ENCODE results near the gene CNP. TPM values are rescaled to one million over a fixed set of nuclear protein-coding genes. Genes with fewer than 3 reads are reported as not detected.

CNP gene
- total RNA-seq, 1 experiment from 2014 or later: 51.2 TPM

DNA sequence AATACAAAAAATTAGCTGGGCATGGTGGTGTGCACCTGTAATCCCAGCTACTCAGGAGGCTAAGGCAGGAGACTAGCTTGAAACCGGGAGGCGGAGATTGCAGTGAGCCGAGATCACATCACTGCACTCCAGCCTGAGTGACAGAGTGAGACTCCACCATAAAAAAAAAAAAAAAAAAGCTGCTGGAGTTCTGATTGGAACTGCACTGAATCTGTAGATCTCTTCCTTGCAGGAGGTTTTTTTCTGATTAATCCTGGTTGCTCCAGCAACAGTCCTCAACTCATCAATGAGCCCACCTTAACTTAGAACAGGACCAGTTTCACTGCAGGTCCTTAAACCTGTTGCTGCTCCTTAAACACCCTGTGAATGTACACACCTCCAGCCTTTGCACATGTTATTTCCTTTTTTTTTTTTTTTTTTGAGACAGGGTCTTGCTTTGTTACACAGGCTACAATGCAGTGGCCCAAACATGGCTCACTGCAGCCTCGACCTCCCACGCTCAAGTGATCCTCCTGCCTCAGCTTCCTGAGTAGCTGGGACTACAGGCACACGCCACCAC, 37.8 kb upstream of the CNP start:
- intact Hi-C loops (cut with micrococcal nuclease): no loop called here
- no peak overlapping the region for H3K4me3 ChIP-seq (replicated peaks in 1 of 2; ENCODE audit: low read depth in 1 of 2, low read length in 2 of 2)
- no peak for TF ChIP-seq EZH2 (IDR thresholded peaks at IDR 0.05)
- TF ChIP-seq, protein P1, sequence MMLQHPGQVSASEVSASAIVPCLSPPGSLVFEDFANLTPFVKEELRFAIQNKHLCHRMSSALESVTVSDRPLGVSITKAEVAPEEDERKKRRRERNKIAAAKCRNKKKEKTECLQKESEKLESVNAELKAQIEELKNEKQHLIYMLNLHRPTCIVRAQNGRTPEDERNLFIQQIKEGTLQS (IDR thresholded peaks at IDR 0.05): no peak
- TF ChIP-seq ELF1 (IDR thresholded peaks at IDR 0.05; ENCODE audit: borderline replicate concordance, low read depth): no peak
- TF ChIP-seq ZFX (IDR thresholded peaks at IDR 0.05): no peak
- TF ChIP-seq JUND (IDR thresholded peaks at IDR 0.05): no peak
- TF ChIP-seq FOSL1 (IDR thresholded peaks at IDR 0.05; ENCODE audit: low read depth): no peak
- ChIA-PET CTCF (interaction anchor here (0.8 to 1.3 kb wide), 2 partner anchors 9 to 233 kb away, joined by 3 read pairs; no protein-coding TSS in a partner anchor), RAD21 (ENCODE audit: low non-redundant PET in 1 of 2, low total read pairs in 2 of 2, uncharacterized antibody in 2 of 2, unreplicated experiment in 2 of 2) (interaction anchor here in 1 of 2 experiments (0.6 kb wide), 1 partner anchor 268 kb away, joined by 3 read pairs; no protein-coding TSS in a partner anchor), POLR2A (interaction anchor here (4.8 kb wide), 1 partner anchor 10 kb away, joined by 38 read pairs; the partner anchor contains the start of gene ACLY)
- no peak for DNase-seq (ENCODE audit: low read depth, low spot score)
- no peak overlapping the region; the same call in 1 of the 2 replicates for H3K9ac ChIP-seq (ENCODE audit: low read length)
- no peaks in the 10 kb centered on the region for H3K27me3 ChIP-seq (ENCODE audit: insufficient read depth, low read length)
- no TSS peak for BruUV-seq (replicated peaks)
- peak overlapping the region; percentile 93 for H3K4me2 ChIP-seq (ENCODE audit: low read length)
- H3K27ac ChIP-seq (ENCODE audit: low read depth, low read length): no peak overlapping the region
- H4K20me1 ChIP-seq (ENCODE audit: insufficient read depth): no peaks in the 10 kb centered on the region
- H3K9me2 ChIP-seq (ENCODE audit: insufficient read depth): no peaks in the 10 kb centered on the region
- no peak for ATAC-seq
- no peaks in the 10 kb centered on the region for H3K79me2 ChIP-seq (ENCODE audit: insufficient read depth, low read length)
- peaks cover 3 to 18% of the 10 kb centered on the region in 2 experiments; a peak in 2 of 4 replicates for H3K4me1 ChIP-seq (ENCODE audit: control insufficient read depth in 1 of 2, insufficient read depth in 2 of 2, low read length in 2 of 2)
- no peaks in the 10 kb centered on the region for H3K36me3 ChIP-seq (ENCODE audit: control insufficient read depth in 1 of 2, insufficient read depth in 2 of 2, low read length in 2 of 2)
- H3K9me3 ChIP-seq (ENCODE audit: control insufficient read depth in 1 of 2, insufficient read depth in 1 of 2, low read depth in 1 of 2, low read length in 2 of 2): no peaks in the 10 kb centered on the region
- H2AFZ ChIP-seq (ENCODE audit: low read depth, low read length, poor library complexity, severe bottlenecking): no peak overlapping the region

DNA sequence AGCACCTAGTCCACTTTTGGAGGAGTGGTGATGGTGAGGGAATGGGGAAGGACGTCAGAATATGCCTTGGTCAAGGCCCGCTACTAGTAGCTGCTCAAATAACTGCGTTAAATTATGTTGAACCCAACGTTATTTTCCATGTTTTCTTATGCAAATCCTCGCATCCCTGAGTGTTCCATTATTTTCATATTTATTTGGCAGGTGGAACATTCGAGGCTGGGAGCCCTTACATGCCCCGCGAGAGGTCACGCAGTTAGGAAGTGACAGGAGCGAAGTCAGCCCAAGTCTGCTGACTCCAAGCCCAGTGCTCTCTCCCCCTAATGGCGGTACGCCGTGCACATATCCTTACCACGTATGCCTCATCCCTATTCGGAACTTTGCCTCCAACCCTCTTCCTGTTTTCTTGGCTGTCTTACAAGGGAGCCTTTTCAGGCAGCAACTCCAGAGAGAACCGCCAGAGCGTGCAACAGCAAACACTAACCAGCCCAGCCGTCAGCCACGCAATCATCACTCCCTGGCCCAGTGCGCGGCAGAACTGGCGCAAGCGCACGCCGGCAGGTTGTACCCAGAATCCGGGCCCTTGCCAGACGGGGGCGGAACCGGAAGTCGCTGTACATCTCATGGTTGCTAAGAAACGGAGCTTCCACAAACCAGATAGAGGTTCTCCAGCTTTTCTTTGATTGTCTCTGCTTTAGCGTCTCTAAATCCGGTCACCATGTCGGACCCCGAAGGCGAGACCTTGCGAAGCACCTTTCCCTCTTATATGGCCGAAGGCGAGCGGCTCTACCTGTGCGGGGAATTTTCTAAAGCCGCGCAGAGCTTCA, 36.4 kb upstream of the CNP start, which contains the start of gene ODAD4:
ODAD4 (plus strand) TSS at position 609 of the 824 bp plus-strand sequence; CDS start at position 716, 107 bp downstream.
- RAD21 ChIA-PET (ENCODE audit: low non-redundant PET in 1 of 2, low total read pairs in 2 of 2, uncharacterized antibody in 2 of 2, unreplicated experiment in 2 of 2): interaction anchor here in 1 of 2 experiments (1.2 kb wide), 1 partner anchor 29 kb away, joined by 4 read pairs; no protein-coding TSS in a partner anchor
- TF ChIP-seq POLR2AphosphoS5 (IDR thresholded peaks at IDR 0.05; ENCODE audit: low read depth, low read length) (peak; percentile 97), ZNF274 (IDR thresholded peaks at IDR 0.05; ENCODE audit: low read depth, low read length) (no peak), EZH2 (IDR thresholded peaks at IDR 0.05) (no peak), EZH2phosphoT487 (IDR thresholded peaks at IDR 0.05; ENCODE audit: borderline replicate concordance) (no peak), SRF (IDR thresholded peaks at IDR 0.05; ENCODE audit: low read depth) (peak; percentile 66; the same call in 1 of the 2 replicates), FOSL1 (IDR thresholded peaks at IDR 0.05; ENCODE audit: low read depth) (no peak), TCF7L2 (IDR thresholded peaks at IDR 0.05; ENCODE audit: borderline replicate concordance, extremely low read depth, insufficient read depth, insufficient read length) (peak; percentile 52), POLR2A (IDR thresholded peaks at IDR 0.05; ENCODE audit: borderline replicate concordance, extremely low read depth, insufficient read depth, insufficient read length) (peak; percentile 92), EGR1 (IDR thresholded peaks at IDR 0.05; ENCODE audit: low read depth) (peak; percentile 92), ZFX (IDR thresholded peaks at IDR 0.05) (no peak), YY1 (IDR thresholded peaks at IDR 0.05; ENCODE audit: extremely low read depth, insufficient replicate concordance, low read depth, low read length) (peak; percentile 71), CEBPB (IDR thresholded peaks at IDR 0.05; ENCODE audit: low read depth) (no peak; the same call in 1 of the 2 replicates), SIN3A (IDR thresholded peaks at IDR 0.05; ENCODE audit: low read depth) (peak; percentile 90)
- TF ChIP-seq, protein P2, sequence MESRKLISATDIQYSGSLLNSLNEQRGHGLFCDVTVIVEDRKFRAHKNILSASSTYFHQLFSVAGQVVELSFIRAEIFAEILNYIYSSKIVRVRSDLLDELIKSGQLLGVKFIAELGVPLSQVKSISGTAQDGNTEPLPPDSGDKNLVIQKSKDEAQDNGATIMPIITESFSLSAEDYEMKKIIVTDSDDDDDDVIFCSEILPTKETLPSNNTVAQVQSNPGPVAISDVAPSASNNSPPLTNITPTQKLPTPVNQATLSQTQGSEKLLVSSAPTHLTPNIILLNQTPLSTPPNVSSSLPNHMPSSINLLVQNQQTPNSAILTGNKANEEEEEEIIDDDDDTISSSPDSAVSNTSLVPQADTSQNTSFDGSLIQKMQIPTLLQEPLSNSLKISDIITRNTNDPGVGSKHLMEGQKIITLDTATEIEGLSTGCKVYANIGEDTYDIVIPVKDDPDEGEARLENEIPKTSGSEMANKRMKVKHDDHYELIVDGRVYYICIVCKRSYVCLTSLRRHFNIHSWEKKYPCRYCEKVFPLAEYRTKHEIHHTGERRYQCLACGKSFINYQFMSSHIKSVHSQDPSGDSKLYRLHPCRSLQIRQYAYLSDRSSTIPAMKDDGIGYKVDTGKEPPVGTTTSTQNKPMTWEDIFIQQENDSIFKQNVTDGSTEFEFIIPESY (IDR thresholded peaks at IDR 0.05; ENCODE audit: extremely low read depth, insufficient replicate concordance, low read length): no peak

More for the DNA sequence above, 36.4 kb upstream of the CNP start, which contains the start of gene ODAD4:
- H3K4me2 ChIP-seq (ENCODE audit: low read length): peak within 1 kb of the TSS; percentile 93
- ChIA-PET CTCF (interaction anchor here (0.8 to 1.3 kb wide), 6 partner anchors 11 to 234 kb away, joined by 3 to 5 read pairs (median 3); partner anchors contain the start of genes ACLY and JUP), POLR2A (interaction anchor here (0.5 to 4.8 kb wide), 9 partner anchors 11 to 151 kb away, joined by 3 to 38 read pairs (median 4); partner anchors contain the start of genes ACLY and JUP)
- H3K4me3 ChIP-seq (replicated peaks in 1 of 2; ENCODE audit: low read depth in 1 of 2, low read length in 2 of 2): peak within 1 kb of the TSS; percentile 67 to 78
- H3K9ac ChIP-seq (ENCODE audit: low read length): peak within 1 kb of the TSS; percentile 67
- peak; percentile 89 for DNase-seq (ENCODE audit: low read depth, low spot score)
- peaks cover 3 to 18% of the 10 kb centered on the region in 2 experiments; a peak in 2 of 4 replicates for H3K4me1 ChIP-seq (ENCODE audit: control insufficient read depth in 1 of 2, insufficient read depth in 2 of 2, low read length in 2 of 2)
- no peaks in the 10 kb centered on the region for H3K9me3 ChIP-seq (ENCODE audit: control insufficient read depth in 1 of 2, insufficient read depth in 1 of 2, low read depth in 1 of 2, low read length in 2 of 2)
- no peaks in the 10 kb centered on the region for H3K27me3 ChIP-seq (ENCODE audit: insufficient read depth, low read length)
- no peaks in the 10 kb centered on the region for H3K9me2 ChIP-seq (ENCODE audit: insufficient read depth)
- no peaks in the 10 kb centered on the region for H3K79me2 ChIP-seq (ENCODE audit: insufficient read depth, low read length)
- peak within 1 kb of the TSS; percentile 84 for H3K27ac ChIP-seq (ENCODE audit: low read depth, low read length)
- no peaks in the 10 kb centered on the region for H3K36me3 ChIP-seq (ENCODE audit: control insufficient read depth in 1 of 2, insufficient read depth in 2 of 2, low read length in 2 of 2)
- H4K20me1 ChIP-seq (ENCODE audit: insufficient read depth): no peaks in the 10 kb centered on the region
- intact Hi-C loops (cut with micrococcal nuclease): no loop called here
- peak; percentile 99 for ATAC-seq
- peak within 1 kb of the TSS; percentile 83 for H2AFZ ChIP-seq (ENCODE audit: low read depth, low read length, poor library complexity, severe bottlenecking)
- BruUV-seq (replicated peaks): TSS peak; percentile 96
